Loucy (cell line): ENCODE measurements around the gene HSF2BP.

Experiments
- EZH2phosphoT487 ChIP-seq: fragments of 200-600 bp; IDR thresholded peaks from 2 replicates; pipeline ENCODE4 v1.6.1; 2018; ENCODE audit warnings: antibody characterized with exemption, mild to moderate bottlenecking, moderate library complexity, borderline replicate concordance
- TF ChIP-seq, protein P1 (sequence below): fragments of 200-600 bp; sonication (generic); conservative IDR thresholded peaks from 2 replicates; pipeline ENCODE4 v1.5.1; 2014; ENCODE audit warnings: mild to moderate bottlenecking, antibody characterized with exemption, low read length

DNA sequence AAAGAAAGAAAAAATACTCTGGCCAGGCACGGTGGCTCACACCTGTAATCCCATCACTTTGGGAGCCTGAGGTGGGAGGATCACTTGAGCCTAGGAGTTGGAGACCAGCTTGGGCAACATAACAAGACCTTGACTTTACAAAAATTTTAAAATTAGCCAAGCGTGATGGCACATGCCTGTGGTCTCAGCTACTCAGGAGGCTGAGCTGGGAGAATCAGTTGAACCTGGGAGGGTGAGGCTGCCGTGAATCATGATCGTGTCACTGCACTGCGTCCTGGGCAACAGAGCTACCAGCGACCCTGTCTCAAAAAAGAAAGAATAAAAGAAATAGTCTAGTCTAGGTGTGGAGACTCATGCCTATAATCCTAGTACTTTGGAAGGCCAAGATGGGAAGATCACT lies 22.4 kb upstream of the HSF2BP start:
- TF ChIP-seq, protein P1, sequence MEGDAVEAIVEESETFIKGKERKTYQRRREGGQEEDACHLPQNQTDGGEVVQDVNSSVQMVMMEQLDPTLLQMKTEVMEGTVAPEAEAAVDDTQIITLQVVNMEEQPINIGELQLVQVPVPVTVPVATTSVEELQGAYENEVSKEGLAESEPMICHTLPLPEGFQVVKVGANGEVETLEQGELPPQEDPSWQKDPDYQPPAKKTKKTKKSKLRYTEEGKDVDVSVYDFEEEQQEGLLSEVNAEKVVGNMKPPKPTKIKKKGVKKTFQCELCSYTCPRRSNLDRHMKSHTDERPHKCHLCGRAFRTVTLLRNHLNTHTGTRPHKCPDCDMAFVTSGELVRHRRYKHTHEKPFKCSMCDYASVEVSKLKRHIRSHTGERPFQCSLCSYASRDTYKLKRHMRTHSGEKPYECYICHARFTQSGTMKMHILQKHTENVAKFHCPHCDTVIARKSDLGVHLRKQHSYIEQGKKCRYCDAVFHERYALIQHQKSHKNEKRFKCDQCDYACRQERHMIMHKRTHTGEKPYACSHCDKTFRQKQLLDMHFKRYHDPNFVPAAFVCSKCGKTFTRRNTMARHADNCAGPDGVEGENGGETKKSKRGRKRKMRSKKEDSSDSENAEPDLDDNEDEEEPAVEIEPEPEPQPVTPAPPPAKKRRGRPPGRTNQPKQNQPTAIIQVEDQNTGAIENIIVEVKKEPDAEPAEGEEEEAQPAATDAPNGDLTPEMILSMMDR: no peak
- TF ChIP-seq EZH2phosphoT487: no peak
